Measurements from ENCODE around the gene ADGRV1. TPM values are rescaled to one million over a fixed set of nuclear protein-coding genes. Genes with fewer than 3 reads are reported as not detected.
A peak's percentile ranks its signal among the peaks of the same experiment; 100 is the strongest.

The ADGRV1 gene
- total RNA-seq, 2 donors from 2014 or later: 1.4 TPM; not detected in 1

GRCh38 chr5:90902651-90903386 is 344.2 kb downstream of the ADGRV1 start:
- Histone ChIP-seq H3K4me1 (ENCODE audit: control insufficient read depth in 1 of 2, low read depth in 2 of 2) (peaks cover 0 to 8% of the 10 kb centered on the region in 2 donors), H3K4me3 (no peak overlapping the region), H3K27ac (peak overlapping the region; percentile 5 to 9), H3K27me3 (replicated peaks; ENCODE audit: insufficient read depth) (no peaks in the 10 kb centered on the region), H3K36me3 (no peaks in the 10 kb centered on the region), H3K9me3 (no peaks in the 10 kb centered on the region)
- ATAC-seq (ENCODE audit: insufficient number of reproducible peaks, low FRiP score, low read depth) (peak; percentile 54), DNase-seq (ENCODE audit: low spot score) (no peak)
- TF ChIP-seq, protein P1, sequence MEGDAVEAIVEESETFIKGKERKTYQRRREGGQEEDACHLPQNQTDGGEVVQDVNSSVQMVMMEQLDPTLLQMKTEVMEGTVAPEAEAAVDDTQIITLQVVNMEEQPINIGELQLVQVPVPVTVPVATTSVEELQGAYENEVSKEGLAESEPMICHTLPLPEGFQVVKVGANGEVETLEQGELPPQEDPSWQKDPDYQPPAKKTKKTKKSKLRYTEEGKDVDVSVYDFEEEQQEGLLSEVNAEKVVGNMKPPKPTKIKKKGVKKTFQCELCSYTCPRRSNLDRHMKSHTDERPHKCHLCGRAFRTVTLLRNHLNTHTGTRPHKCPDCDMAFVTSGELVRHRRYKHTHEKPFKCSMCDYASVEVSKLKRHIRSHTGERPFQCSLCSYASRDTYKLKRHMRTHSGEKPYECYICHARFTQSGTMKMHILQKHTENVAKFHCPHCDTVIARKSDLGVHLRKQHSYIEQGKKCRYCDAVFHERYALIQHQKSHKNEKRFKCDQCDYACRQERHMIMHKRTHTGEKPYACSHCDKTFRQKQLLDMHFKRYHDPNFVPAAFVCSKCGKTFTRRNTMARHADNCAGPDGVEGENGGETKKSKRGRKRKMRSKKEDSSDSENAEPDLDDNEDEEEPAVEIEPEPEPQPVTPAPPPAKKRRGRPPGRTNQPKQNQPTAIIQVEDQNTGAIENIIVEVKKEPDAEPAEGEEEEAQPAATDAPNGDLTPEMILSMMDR (IDR thresholded peaks at IDR 0.05): no peak

- H3K27ac ChIP-seq: peak overlapping the region in 1 of 2 donors; percentile 34
Observed at GRCh38 chr5:90909101-90909503, 350.5 kb downstream of the ADGRV1 start.

DNA sequence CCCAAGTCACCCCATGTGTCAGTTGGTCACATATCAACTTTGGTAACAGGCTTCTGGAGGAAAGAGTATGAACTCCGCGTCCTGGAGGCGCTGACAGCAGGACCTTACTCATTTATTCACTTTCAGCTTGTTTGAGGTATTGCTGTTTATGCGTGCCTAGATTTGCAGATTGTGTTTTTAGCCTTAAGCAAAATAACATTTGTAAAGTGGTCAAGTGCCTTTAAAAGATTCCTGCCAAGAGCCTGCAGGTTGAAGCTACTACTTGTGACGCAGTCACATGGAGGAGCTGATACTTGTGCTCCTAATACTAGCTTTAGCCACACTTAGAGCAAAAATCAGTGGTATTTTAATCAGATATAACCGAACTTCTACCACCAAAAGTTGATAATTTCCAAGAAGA is 351.3 kb downstream of the ADGRV1 start:
- no peaks in the 10 kb centered on the region for H3K36me3 ChIP-seq
- H3K4me1 ChIP-seq (ENCODE audit: control insufficient read depth in 1 of 2, low read depth in 2 of 2): peaks cover 4 to 7% of the 10 kb centered on the region in 2 donors
- ATAC-seq (ENCODE audit: insufficient number of reproducible peaks, low FRiP score, low read depth) (no peak), DNase-seq (ENCODE audit: low spot score) (no peak)
- no peak overlapping the region for H3K27ac ChIP-seq
- TF ChIP-seq, protein P1 (IDR thresholded peaks at IDR 0.05): no peak
- no peaks in the 10 kb centered on the region for H3K9me3 ChIP-seq
- H3K27me3 ChIP-seq (replicated peaks; ENCODE audit: insufficient read depth): no peaks in the 10 kb centered on the region
- H3K4me3 ChIP-seq: no peak overlapping the region

More at GRCh38 chr5:90909101-90909503, 350.5 kb downstream of the ADGRV1 start:
- ATAC-seq (ENCODE audit: insufficient number of reproducible peaks, low FRiP score, low read depth): peak; percentile 50
- H3K4me3 ChIP-seq: no peak overlapping the region
- TF ChIP-seq, protein P1 (IDR thresholded peaks at IDR 0.05): no peak
- H3K36me3 ChIP-seq: no peaks in the 10 kb centered on the region
- DNase-seq (ENCODE audit: low spot score): no peak
- no peaks in the 10 kb centered on the region for H3K27me3 ChIP-seq (replicated peaks; ENCODE audit: insufficient read depth)
- H3K4me1 ChIP-seq (ENCODE audit: control insufficient read depth in 1 of 2, low read depth in 2 of 2): peaks cover 4 to 7% of the 10 kb centered on the region in 2 donors
- no peaks in the 10 kb centered on the region for H3K9me3 ChIP-seq

DNA sequence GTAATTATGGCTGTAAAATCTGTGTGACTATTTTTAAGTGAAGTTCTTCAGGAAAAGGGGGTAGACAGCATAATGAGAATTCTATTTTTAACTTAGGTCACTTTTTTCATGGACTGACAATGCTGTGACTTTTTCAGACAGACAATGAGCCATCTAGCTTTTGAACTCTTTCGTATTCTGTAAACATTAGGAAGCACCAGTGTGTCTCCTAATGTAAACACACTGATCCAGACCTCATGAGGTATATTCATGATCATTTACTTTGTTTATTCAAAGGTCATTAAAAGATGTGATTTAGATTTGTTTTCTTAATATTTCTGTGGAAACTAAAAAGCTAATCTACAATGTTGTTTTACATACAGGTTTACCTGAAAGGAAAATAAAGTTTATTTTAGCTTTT is 352.6 kb downstream of the ADGRV1 start:
- H3K36me3 ChIP-seq: no peaks in the 10 kb centered on the region
- H3K27me3 ChIP-seq (replicated peaks; ENCODE audit: insufficient read depth): no peaks in the 10 kb centered on the region
- peaks cover 4 to 7% of the 10 kb centered on the region in 2 donors for H3K4me1 ChIP-seq (ENCODE audit: control insufficient read depth in 1 of 2, low read depth in 2 of 2)
- H3K4me3 ChIP-seq: no peak overlapping the region
- DNase-seq (ENCODE audit: low spot score) (no peak), ATAC-seq (ENCODE audit: insufficient number of reproducible peaks, low FRiP score, low read depth) (no peak)
- TF ChIP-seq, protein P1 (IDR thresholded peaks at IDR 0.05): no peak
- H3K27ac ChIP-seq: no peak overlapping the region
- no peaks in the 10 kb centered on the region for H3K9me3 ChIP-seq

DNA sequence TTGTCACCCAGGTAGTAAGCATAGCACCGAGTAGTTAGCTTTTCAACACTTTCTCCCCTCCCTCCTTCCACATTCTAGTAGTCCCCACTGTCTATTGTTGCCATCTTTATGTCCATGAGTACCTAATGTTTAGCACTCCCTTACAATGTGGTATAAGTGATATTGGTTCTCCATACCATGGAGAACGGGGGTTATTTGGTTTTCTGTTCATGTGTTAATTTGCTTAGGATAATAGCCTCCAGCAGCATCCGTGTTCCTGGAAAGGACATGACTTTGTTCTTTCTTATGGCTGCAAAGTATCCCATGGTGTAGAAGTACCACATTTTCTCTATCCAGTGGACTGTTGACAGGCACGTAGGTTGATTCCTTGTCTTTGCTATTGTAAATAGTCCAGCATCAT is 353.9 kb downstream of the ADGRV1 start:
- no peak for ATAC-seq (ENCODE audit: insufficient number of reproducible peaks, low FRiP score, low read depth)
- TF ChIP-seq, protein P1 (IDR thresholded peaks at IDR 0.05): no peak
- no peak for DNase-seq (ENCODE audit: low spot score)
- no peak overlapping the region for H3K4me3 ChIP-seq
- no peaks in the 10 kb centered on the region for H3K36me3 ChIP-seq
- H3K4me1 ChIP-seq (ENCODE audit: control insufficient read depth in 1 of 2, low read depth in 2 of 2): peaks cover 4 to 7% of the 10 kb centered on the region in 2 donors
- no peaks in the 10 kb centered on the region for H3K27me3 ChIP-seq (replicated peaks; ENCODE audit: insufficient read depth)
- no peaks in the 10 kb centered on the region for H3K9me3 ChIP-seq
- no peak overlapping the region for H3K27ac ChIP-seq
